Esophagus muscularis mucosa (tissue), 4 donors: ENCODE measurements around the gene PRIM1. TPM values are rescaled to one million over a fixed set of nuclear protein-coding genes. Genes with fewer than 3 reads are reported as not detected.

Experiments
- DNase-seq: peaks from one replicate; pipeline ENCODE4 v3.0.0-alpha.2; 2017; ENCODE audit errors: extremely low spot score
- H3K27ac ChIP-seq, 4 donors: fragments of 200-600 bp; sonication (generic); replicated peaks in 1 of 4; 1 replicate in 3 of 4; 2 replicates in 1 of 4; pipeline ENCODE4 v1.5.1; 2016 to 2019; ENCODE audit warnings: mild to moderate bottlenecking in 1 of 4
- H3K27me3 ChIP-seq, 4 donors: fragments of 200-600 bp; sonication (generic); one replicate each; pipeline versions ENCODE4 v1.5.1 to v1.6.0; 2016 to 2019
- H3K36me3 ChIP-seq, 4 donors: fragments of 200-600 bp; sonication (generic); one replicate each; pipeline ENCODE4 v1.5.1; 2016 to 2019
- H3K4me1 ChIP-seq, 4 donors: fragments of 200-600 bp; sonication (generic); one replicate each; pipeline ENCODE4 v1.5.1; 2016 to 2019
- H3K4me3 ChIP-seq, 4 donors: fragments of 200-600 bp; sonication (generic); 1 replicate in 2 of 4; 2 replicates in 2 of 4; pipeline ENCODE4 v1.5.1; 2016 to 2019; ENCODE audit warnings: mild to moderate bottlenecking in 4 of 4, moderate library complexity in 1 of 4
- H3K9me3 ChIP-seq, 4 donors: fragments of 200-600 bp; sonication (generic); 1 replicate in 3 of 4; 2 replicates in 1 of 4; pipeline ENCODE4 v1.5.1; 2016 to 2019
- CTCF ChIP-seq, 3 experiments: fragments of 200-600 bp in 2 of 3; fragments of 450-650 bp in 1 of 3; sonication (generic) in 2 of 3; IDR thresholded peaks; one replicate each; pipeline ENCODE4 v1.5.1; 2017 to 2019; ENCODE audit warnings: antibody characterized with exemption in 3 of 3, mild to moderate bottlenecking in 2 of 3, moderate library complexity in 1 of 3
- EP300 ChIP-seq: sonication (generic); formaldehyde crosslinking; IDR thresholded peaks from one replicate; pipeline ENCODE4 v1.6.1; 2017; ENCODE audit warnings: antibody characterized with exemption
- POLR2A ChIP-seq: fragments of 450-650 bp; IDR thresholded peaks from one replicate; pipeline ENCODE4 v1.6.1; 2017; ENCODE audit warnings: antibody characterized with exemption, moderate library complexity, mild to moderate bottlenecking, low read depth
- POLR2AphosphoS5 ChIP-seq, 2 donors: sonication (generic); formaldehyde crosslinking; IDR thresholded peaks; one replicate each; pipeline ENCODE4 v1.6.1; 2017; ENCODE audit warnings: antibody characterized with exemption in 2 of 2
- WGBS: methylation state at CpG from one replicate; pipeline ENCODE4 v1.1.5; 2018; 5-methylcytosine and 5-hydroxymethylcytosine counted together
- intact Hi-C: fragments of 100-400 bp; cut with DNase I; formaldehyde crosslinking; loops from one replicate; pipeline ENCODE4 v1.15.1; 2023
- total RNA-seq, 4 donors: library from RNA; depleted of rRNA; stranded (reverse); fragments of >200 nt; gene quantifications; one replicate each; pipeline versions ENCODE4 v1.1.0 to v1.2.1, GENCODE V29; 2016

Gene PRIM1
- total RNA-seq, 4 donors from 2014 or later, result 2.2 to 4.2 (median 3.2) TPM

- 27% methylated on average over 2 of the region's 2 CpGs for WGBS
- H3K4me1 ChIP-seq, result peaks cover 76 to 85% (median 83%) of the 10 kb centered on the region in 4 donors
- no peak for TF ChIP-seq POLR2A
- no peak for TF ChIP-seq CTCF (IDR thresholded peaks at IDR 0.05)
- TF ChIP-seq POLR2AphosphoS5 (IDR thresholded peaks at IDR 0.05), result no peak
- TF ChIP-seq EP300, result no peak
- intact Hi-C loops, result no loop called here
- H3K9me3 ChIP-seq, result no peaks in the 10 kb centered on the region
- no peaks in the 10 kb centered on the region for H3K27me3 ChIP-seq
- H3K36me3 ChIP-seq, result peaks cover 8 to 52% (median 37%) of the 10 kb centered on the region in 4 donors
- H3K4me3 ChIP-seq, result peak overlapping the region in 3 of 4 donors; percentile 16 to 96 (median 83)
- DNase-seq, result no peak
- H3K27ac ChIP-seq, result peak overlapping the region in 3 of 4 donors; percentile 13 to 95 (median 49)
Measured at GRCh38 chr12:56721721-56722120, 30.4 kb downstream of the PRIM1 start.

- Histone ChIP-seq H3K4me1 (peaks cover 79 to 87% (median 86%) of the 10 kb centered on the region in 4 donors), H3K27ac (peak overlapping the region in 2 of 4 donors; percentile 49 to 95), H3K36me3 (peaks cover 8 to 57% (median 42%) of the 10 kb centered on the region in 4 donors), H3K27me3 (no peaks in the 10 kb centered on the region), H3K4me3 (peak overlapping the region in 1 of 4 donors; percentile 3), H3K9me3 (no peaks in the 10 kb centered on the region)
- WGBS, result 51% methylated on average over 2 of the region's 2 CpGs
- DNase-seq, result no peak
- TF ChIP-seq POLR2AphosphoS5 (IDR thresholded peaks at IDR 0.05) (no peak), EP300 (no peak), POLR2A (no peak), CTCF (IDR thresholded peaks at IDR 0.05) (no peak)
- intact Hi-C loops, result no loop called here
Measured at GRCh38 chr12:56721216-56721615, 30.9 kb downstream of the PRIM1 start.

- WGBS, result 100% methylated on average over 1 of the region's 1 CpG
- TF ChIP-seq POLR2AphosphoS5 (IDR thresholded peaks at IDR 0.05), result no peak
- TF ChIP-seq POLR2A, result no peak
- TF ChIP-seq EP300, result no peak
- TF ChIP-seq CTCF (IDR thresholded peaks at IDR 0.05), result no peak
- H3K4me1 ChIP-seq, result peaks cover 74 to 87% (median 86%) of the 10 kb centered on the region in 4 donors
- H3K27ac ChIP-seq, result peak overlapping the region in 1 of 4 donors; percentile 49
- intact Hi-C loops, result no loop called here
- peaks cover 12 to 61% (median 45%) of the 10 kb centered on the region in 4 donors for H3K36me3 ChIP-seq
- no peaks in the 10 kb centered on the region for H3K9me3 ChIP-seq
- H3K4me3 ChIP-seq, result no peak overlapping the region
- DNase-seq, result no peak
- no peaks in the 10 kb centered on the region for H3K27me3 ChIP-seq
Measured at GRCh38 chr12:56720731-56721151, 31.4 kb downstream of the PRIM1 start.

- peaks cover 17 to 77% (median 57%) of the 10 kb centered on the region in 4 donors for H3K36me3 ChIP-seq
- intact Hi-C loops, result no loop called here
- peaks cover 74 to 95% (median 87%) of the 10 kb centered on the region in 4 donors for H3K4me1 ChIP-seq
Measured at GRCh38 chr12:56719056-56719455, 33.1 kb downstream of the PRIM1 start.

More at GRCh38 chr12:56719056-56719455, 33.1 kb downstream of the PRIM1 start:
- no peaks in the 10 kb centered on the region for H3K27me3 ChIP-seq
- DNase-seq, result no peak
- TF ChIP-seq CTCF (IDR thresholded peaks at IDR 0.05), result no peak
- no peak for TF ChIP-seq POLR2AphosphoS5 (IDR thresholded peaks at IDR 0.05)
- no peak for TF ChIP-seq EP300
- no peak for TF ChIP-seq POLR2A
- H3K9me3 ChIP-seq, result no peaks in the 10 kb centered on the region
- H3K27ac ChIP-seq, result no peak overlapping the region
- no peak overlapping the region for H3K4me3 ChIP-seq
